Loucy (cell line): ENCODE data around the gene RBM8A.

Experiments
- CTCF ChIP-seq: fragments of 200-600 bp; sonication (generic); conservative IDR thresholded peaks from 2 replicates; pipeline ENCODE4 v1.5.1; 2014; ENCODE audit warnings: mild to moderate bottlenecking, antibody characterized with exemption, low read length
- EZH2phosphoT487 ChIP-seq: fragments of 200-600 bp; IDR thresholded peaks from 2 replicates; pipeline ENCODE4 v1.6.1; 2018; ENCODE audit warnings: antibody characterized with exemption, mild to moderate bottlenecking, moderate library complexity, borderline replicate concordance

- TF ChIP-seq CTCF (no peak), EZH2phosphoT487 (no peak)
Measured at GRCh38 chr1:145952903-145953302, 25.6 kb upstream of the RBM8A start.
